Right lobe of liver (tissue), 4 donors: Measurements from ENCODE around the gene ZNF586.
"Not testable (repeated sequence)": the region's sequence is repeated elsewhere in the genome, so short reads cannot be mapped to it uniquely, and the experiment has no call there.

Experiments
- POLR2A ChIP-seq: fragments of 450-650 bp; IDR thresholded peaks from one replicate; pipeline ENCODE4 v1.6.1; 2017; ENCODE audit warnings: antibody characterized with exemption, mild to moderate bottlenecking
- TF ChIP-seq, protein P1 (sequence below), 4 donors: fragments of 200-600 bp in 3 of 4; fragments of 450-650 bp in 1 of 4; IDR thresholded peaks; one replicate each; pipeline versions ENCODE4 v1.5.1 to v1.8.0; 2016 to 2022; ENCODE audit warnings: antibody characterized with exemption in 4 of 4, mild to moderate bottlenecking in 2 of 4
- donor health status: DM: no; HTN: no; CAD: no.
- donor health status: DM: no; HTN: no; CAD: no.
- donor health status: DM: no; HTN: yes; CAD: no.

- TF ChIP-seq, protein P1, sequence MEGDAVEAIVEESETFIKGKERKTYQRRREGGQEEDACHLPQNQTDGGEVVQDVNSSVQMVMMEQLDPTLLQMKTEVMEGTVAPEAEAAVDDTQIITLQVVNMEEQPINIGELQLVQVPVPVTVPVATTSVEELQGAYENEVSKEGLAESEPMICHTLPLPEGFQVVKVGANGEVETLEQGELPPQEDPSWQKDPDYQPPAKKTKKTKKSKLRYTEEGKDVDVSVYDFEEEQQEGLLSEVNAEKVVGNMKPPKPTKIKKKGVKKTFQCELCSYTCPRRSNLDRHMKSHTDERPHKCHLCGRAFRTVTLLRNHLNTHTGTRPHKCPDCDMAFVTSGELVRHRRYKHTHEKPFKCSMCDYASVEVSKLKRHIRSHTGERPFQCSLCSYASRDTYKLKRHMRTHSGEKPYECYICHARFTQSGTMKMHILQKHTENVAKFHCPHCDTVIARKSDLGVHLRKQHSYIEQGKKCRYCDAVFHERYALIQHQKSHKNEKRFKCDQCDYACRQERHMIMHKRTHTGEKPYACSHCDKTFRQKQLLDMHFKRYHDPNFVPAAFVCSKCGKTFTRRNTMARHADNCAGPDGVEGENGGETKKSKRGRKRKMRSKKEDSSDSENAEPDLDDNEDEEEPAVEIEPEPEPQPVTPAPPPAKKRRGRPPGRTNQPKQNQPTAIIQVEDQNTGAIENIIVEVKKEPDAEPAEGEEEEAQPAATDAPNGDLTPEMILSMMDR (IDR thresholded peaks at IDR 0.05), result peak; percentile 66 to 72 (median 70)
- TF ChIP-seq POLR2A, result not testable (repeated sequence)
Observed at GRCh38 chr19:57738320-57738719, 31.2 kb upstream of the ZNF586 start.
